Liver (tissue), 3 donors: ENCODE results near the gene GUCY1B1.

ENCODE experiments used
- ATF3 ChIP-seq: IDR thresholded peaks from 2 replicates; pipeline ENCODE4 v1.6.1; 2016; ENCODE audit warnings: antibody characterized with exemption
- CTCF ChIP-seq: fragments of 150-350 bp; IDR thresholded peaks from 2 replicates; pipeline ENCODE4 v1.5.1; 2017; ENCODE audit warnings: improper control_type of control experiment, low read depth, low read length; ENCODE audit not compliant: missing input control
- EGR1 ChIP-seq, 2 donors: IDR thresholded peaks; 2 replicates each; pipeline ENCODE4 v1.6.1; 2016 to 2018; ENCODE audit warnings: antibody characterized with exemption in 2 of 2, low read depth in 2 of 2
- FOXA1 ChIP-seq: IDR thresholded peaks from 2 replicates; pipeline ENCODE4 v1.6.1; 2016; ENCODE audit warnings: antibody characterized with exemption
- MAX ChIP-seq: IDR thresholded peaks from 2 replicates; pipeline ENCODE4 v1.6.1; 2016; ENCODE audit warnings: antibody characterized with exemption
- REST ChIP-seq: IDR thresholded peaks from 2 replicates; pipeline ENCODE4 v1.6.1; 2016; ENCODE audit warnings: antibody characterized with exemption, mild to moderate bottlenecking
- RXRA ChIP-seq, 2 donors: IDR thresholded peaks; 2 replicates each; pipeline ENCODE4 v1.6.1; 2017 to 2018; ENCODE audit warnings: antibody characterized with exemption in 2 of 2, mild to moderate bottlenecking in 1 of 2
- SP1 ChIP-seq: IDR thresholded peaks from 2 replicates; pipeline ENCODE4 v1.6.1; 2018; ENCODE audit warnings: antibody characterized with exemption, mild to moderate bottlenecking
- TAF1 ChIP-seq: conservative IDR thresholded peaks from 2 replicates; pipeline ENCODE4 v1.6.1; 2016; ENCODE audit warnings: antibody characterized with exemption, mild to moderate bottlenecking
- YY1 ChIP-seq: IDR thresholded peaks from 2 replicates; pipeline ENCODE4 v1.6.1; 2016; ENCODE audit warnings: antibody characterized with exemption, mild to moderate bottlenecking
- ZBTB33 ChIP-seq: IDR thresholded peaks from 2 replicates; pipeline ENCODE4 v1.6.1; 2016; ENCODE audit warnings: antibody characterized with exemption
- donor health status: healthy.
- donor health status: healthy.

GRCh38 chr4:155789391-155789790, 30.6 kb downstream of the GUCY1B1 start:
- no peak for TF ChIP-seq CTCF
- no peak for TF ChIP-seq SP1
- TF ChIP-seq ZBTB33: no peak
- TF ChIP-seq YY1: no peak
- no peak for TF ChIP-seq EGR1 (IDR thresholded peaks at IDR 0.05; ENCODE audit: low read depth in 2 of 2)
- TF ChIP-seq TAF1: no peak
- TF ChIP-seq MAX: no peak
- no peak for TF ChIP-seq ATF3
- no peak for TF ChIP-seq FOXA1
- TF ChIP-seq REST: no peak
- TF ChIP-seq RXRA (IDR thresholded peaks at IDR 0.05): no peak
